ENCODE results near the gene SLC66A1. TPM values are rescaled to one million over a fixed set of nuclear protein-coding genes. Genes with fewer than 3 reads are reported as not detected.

Gene SLC66A1
- total RNA-seq, 2 donors from 2014 or later = 3.3 to 3.9 TPM

GRCh38 chr1:19345391-19345790 lies 33.3 kb downstream of the SLC66A1 start:
- Mint-ChIP-seq H3K27me3 (no peaks in the 10 kb centered on the region), H3K36me3 (ENCODE audit: low read depth) (peaks cover 2% of the 10 kb centered on the region), H3K27ac (no peak overlapping the region), H3K4me1 (peaks cover 10% of the 10 kb centered on the region), H3K4me3 (no peak overlapping the region)
- DNase-seq = no peak
- H3K9me3 ChIP-seq (ENCODE audit: control insufficient read depth, low read length, poor library complexity, severe bottlenecking) = no peaks in the 10 kb centered on the region
- no peak for ATAC-seq

GRCh38 chr1:19346026-19346425 lies 33.9 kb downstream of the SLC66A1 start:
- peaks cover 10% of the 10 kb centered on the region for H3K4me1 Mint-ChIP-seq
- peaks cover 2% of the 10 kb centered on the region for H3K36me3 Mint-ChIP-seq (ENCODE audit: low read depth)
- no peaks in the 10 kb centered on the region for H3K9me3 ChIP-seq (ENCODE audit: control insufficient read depth, low read length, poor library complexity, severe bottlenecking)
- ATAC-seq = no peak
- no peak overlapping the region for H3K4me3 Mint-ChIP-seq
- no peak for DNase-seq
- no peaks in the 10 kb centered on the region for H3K27me3 Mint-ChIP-seq
- H3K27ac Mint-ChIP-seq = no peak overlapping the region

DNA sequence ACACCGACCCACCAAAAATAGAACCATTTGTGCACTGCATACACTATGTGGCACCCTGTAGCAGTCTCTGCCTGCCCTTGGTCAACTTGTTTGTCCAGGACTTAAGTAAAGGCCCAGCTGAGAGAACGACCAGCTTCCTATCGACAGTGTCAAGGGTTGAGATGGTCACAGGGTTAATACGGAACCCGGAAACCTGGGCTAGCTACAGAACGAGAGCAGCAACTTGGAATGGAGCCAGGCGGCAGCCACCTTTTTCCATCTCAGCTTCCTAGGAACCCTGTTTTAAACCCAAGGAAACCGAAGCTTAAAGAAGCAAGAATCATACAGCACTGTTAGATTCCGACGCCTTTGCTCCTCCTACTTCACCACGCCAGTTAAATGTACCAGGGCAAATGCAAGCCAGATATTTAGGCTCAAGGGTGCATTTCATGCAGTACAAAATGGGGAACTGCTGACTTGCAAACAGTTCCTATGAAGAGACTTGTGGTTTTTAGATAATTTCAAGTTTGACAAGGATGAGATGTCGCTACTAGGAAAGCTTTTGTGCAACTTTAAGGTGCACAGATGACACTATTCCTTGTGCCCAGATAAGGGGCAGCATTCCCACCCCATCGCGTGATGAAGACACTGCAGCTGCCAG lies 35.5 kb downstream of the SLC66A1 start:
- peaks cover 2% of the 10 kb centered on the region for H3K36me3 Mint-ChIP-seq (ENCODE audit: low read depth)
- no peaks in the 10 kb centered on the region for H3K9me3 ChIP-seq (ENCODE audit: control insufficient read depth, low read length, poor library complexity, severe bottlenecking)
- DNase-seq (no peak), ATAC-seq (no peak)
- H3K4me3 Mint-ChIP-seq = no peak overlapping the region
- no peak overlapping the region for H3K27ac Mint-ChIP-seq
- peaks cover 4% of the 10 kb centered on the region for H3K4me1 Mint-ChIP-seq
- no peaks in the 10 kb centered on the region for H3K27me3 Mint-ChIP-seq

GRCh38 chr1:19348441-19349198 lies 36.5 kb downstream of the SLC66A1 start:
- H3K27ac Mint-ChIP-seq = no peak overlapping the region
- H3K4me3 Mint-ChIP-seq = no peak overlapping the region
- H3K36me3 Mint-ChIP-seq (ENCODE audit: low read depth) = peaks cover 2% of the 10 kb centered on the region
- H3K4me1 Mint-ChIP-seq = peaks cover 4% of the 10 kb centered on the region
- H3K9me3 ChIP-seq (ENCODE audit: control insufficient read depth, low read length, poor library complexity, severe bottlenecking) = no peaks in the 10 kb centered on the region
- ATAC-seq (no peak), DNase-seq (no peak)
- H3K27me3 Mint-ChIP-seq = no peaks in the 10 kb centered on the region

DNA sequence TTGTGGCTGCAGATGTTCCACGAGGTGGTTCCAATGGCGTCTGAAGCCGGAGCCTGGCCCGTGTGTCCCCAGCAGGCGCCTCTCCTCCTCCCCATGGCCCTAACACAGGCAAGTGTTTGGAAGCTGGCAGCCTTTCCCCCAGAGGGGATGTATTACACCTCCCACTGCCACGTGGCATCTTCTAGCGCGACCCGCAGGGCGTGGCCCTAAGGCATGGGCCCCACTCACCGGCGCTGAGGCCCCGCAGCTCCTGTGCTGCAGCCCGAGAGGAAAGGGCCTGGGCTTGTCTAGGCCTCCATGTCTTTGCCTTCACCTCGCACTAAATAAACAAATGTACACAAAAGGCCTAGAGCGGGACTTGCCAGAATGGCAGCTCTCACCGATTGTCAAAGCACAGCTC lies 37.9 kb downstream of the SLC66A1 start:
- DNase-seq (no peak), ATAC-seq (no peak)
- Mint-ChIP-seq H3K27ac (peak overlapping the region; percentile 27), H3K27me3 (no peaks in the 10 kb centered on the region), H3K4me3 (no peak overlapping the region), H3K4me1 (peaks cover 4% of the 10 kb centered on the region), H3K36me3 (ENCODE audit: low read depth) (peaks cover 2% of the 10 kb centered on the region)
- no peaks in the 10 kb centered on the region for H3K9me3 ChIP-seq (ENCODE audit: control insufficient read depth, low read length, poor library complexity, severe bottlenecking)

DNA sequence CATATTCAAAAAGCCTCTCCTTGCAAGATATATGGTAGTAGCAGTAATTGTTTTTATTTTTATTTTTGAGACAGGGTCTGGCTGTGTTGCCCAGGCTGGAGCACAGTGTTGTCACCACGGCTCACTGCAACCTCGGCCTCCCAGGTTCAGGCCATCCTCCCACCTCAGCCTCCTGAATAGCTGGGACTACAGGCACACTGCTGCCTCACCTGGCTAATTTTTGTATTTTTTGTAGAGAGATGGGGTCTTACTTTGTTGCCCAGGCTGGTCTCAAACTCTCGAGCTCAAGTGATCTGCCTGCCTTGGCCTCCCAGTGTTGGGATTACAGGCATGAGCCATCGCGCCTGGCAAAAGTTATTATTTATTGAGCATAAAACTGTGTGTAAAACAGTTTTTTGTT lies 38.4 kb downstream of the SLC66A1 start:
- peaks cover 6% of the 10 kb centered on the region for H3K4me1 Mint-ChIP-seq
- peak overlapping the region; percentile 27 for H3K27ac Mint-ChIP-seq
- H3K36me3 Mint-ChIP-seq (ENCODE audit: low read depth) = peaks cover 2% of the 10 kb centered on the region
- DNase-seq = no peak
- H3K27me3 Mint-ChIP-seq = no peaks in the 10 kb centered on the region
- H3K4me3 Mint-ChIP-seq = no peak overlapping the region
- no peaks in the 10 kb centered on the region for H3K9me3 ChIP-seq (ENCODE audit: control insufficient read depth, low read length, poor library complexity, severe bottlenecking)
- no peak for ATAC-seq

DNA sequence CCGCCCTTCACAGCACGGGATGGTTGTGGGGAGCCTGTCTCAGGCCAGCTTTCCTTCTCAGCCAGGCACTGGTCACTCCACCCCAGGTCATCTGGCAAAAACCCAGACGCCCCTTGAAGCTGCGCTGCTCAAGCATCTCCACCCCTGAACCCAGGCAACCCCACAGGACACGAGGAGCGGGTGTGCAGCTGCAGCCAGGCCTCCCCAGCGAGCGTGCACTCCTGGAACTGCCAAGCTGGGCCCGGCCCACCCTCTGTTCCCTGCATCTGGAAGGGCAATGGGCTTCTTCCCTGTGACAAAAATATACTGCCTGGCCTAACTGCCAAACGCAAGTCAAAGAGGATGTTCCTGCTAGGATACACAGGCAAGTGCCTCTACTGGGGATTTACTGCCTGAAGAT lies 39.7 kb downstream of the SLC66A1 start:
- no peak overlapping the region for H3K4me3 Mint-ChIP-seq
- H3K36me3 Mint-ChIP-seq (ENCODE audit: low read depth) = peaks cover 2% of the 10 kb centered on the region
- DNase-seq (no peak), ATAC-seq (no peak)
- no peaks in the 10 kb centered on the region for H3K27me3 Mint-ChIP-seq
- no peaks in the 10 kb centered on the region for H3K9me3 ChIP-seq (ENCODE audit: control insufficient read depth, low read length, poor library complexity, severe bottlenecking)
- H3K27ac Mint-ChIP-seq = no peak overlapping the region
- H3K4me1 Mint-ChIP-seq = peaks cover 6% of the 10 kb centered on the region

DNA sequence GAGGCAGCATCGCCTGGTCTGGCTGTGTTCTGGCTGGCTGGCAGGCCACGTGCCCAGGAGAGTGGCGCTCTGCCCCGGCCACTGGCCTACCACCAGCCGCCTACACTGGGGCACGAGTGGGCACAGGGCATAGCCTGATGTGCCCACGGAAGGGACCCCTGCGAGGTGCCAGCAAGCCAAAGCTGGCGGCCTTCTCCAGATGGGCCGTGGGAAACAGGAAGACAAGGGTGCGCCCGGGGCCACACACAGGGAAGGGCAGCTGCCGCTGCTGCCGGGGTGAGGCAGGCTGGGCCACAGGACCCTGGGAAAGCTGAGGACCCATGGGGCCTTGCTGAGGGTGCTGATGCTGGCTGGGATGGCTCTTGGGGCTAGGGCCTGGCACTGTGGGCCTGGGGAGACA lies 40.7 kb downstream of the SLC66A1 start:
- DNase-seq (no peak), ATAC-seq (no peak)
- Mint-ChIP-seq H3K4me3 (no peak overlapping the region), H3K4me1 (peaks cover 6% of the 10 kb centered on the region), H3K36me3 (ENCODE audit: low read depth) (peaks cover 2% of the 10 kb centered on the region), H3K27me3 (no peaks in the 10 kb centered on the region), H3K27ac (no peak overlapping the region)
- no peaks in the 10 kb centered on the region for H3K9me3 ChIP-seq (ENCODE audit: control insufficient read depth, low read length, poor library complexity, severe bottlenecking)

DNA sequence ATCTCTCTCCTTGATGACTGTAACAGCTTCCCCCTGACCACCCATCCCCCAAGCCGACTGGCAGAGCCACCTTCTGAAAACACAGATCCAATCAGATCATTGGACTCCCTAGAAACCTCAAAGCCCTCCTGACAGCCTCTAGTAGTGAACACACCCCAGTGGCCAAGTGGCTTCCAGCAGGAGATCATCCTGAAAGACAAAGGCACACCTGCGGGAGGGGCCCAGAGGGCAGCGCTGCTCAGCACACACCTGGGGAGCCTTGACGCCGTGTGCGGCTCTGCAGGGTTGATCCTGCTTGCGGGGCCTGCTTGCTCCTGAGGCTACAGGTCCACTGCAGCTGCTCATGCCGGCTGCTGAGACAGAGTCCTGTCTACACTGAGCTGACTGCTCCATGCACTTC lies 41.5 kb downstream of the SLC66A1 start:
- H3K4me3 Mint-ChIP-seq = peak overlapping the region; percentile 49
- ATAC-seq (no peak), DNase-seq (no peak)
- H3K9me3 ChIP-seq (ENCODE audit: control insufficient read depth, low read length, poor library complexity, severe bottlenecking) = no peaks in the 10 kb centered on the region
- no peaks in the 10 kb centered on the region for H3K27me3 Mint-ChIP-seq
- peaks cover 2% of the 10 kb centered on the region for H3K36me3 Mint-ChIP-seq (ENCODE audit: low read depth)
- no peak overlapping the region for H3K27ac Mint-ChIP-seq
- H3K4me1 Mint-ChIP-seq = peaks cover 6% of the 10 kb centered on the region

- Mint-ChIP-seq H3K27ac (no peak overlapping the region), H3K4me3 (no peak overlapping the region), H3K4me1 (peaks cover 6% of the 10 kb centered on the region), H3K36me3 (ENCODE audit: low read depth) (peaks cover 2% of the 10 kb centered on the region), H3K27me3 (no peaks in the 10 kb centered on the region)
- H3K9me3 ChIP-seq (ENCODE audit: control insufficient read depth, low read length, poor library complexity, severe bottlenecking) = no peaks in the 10 kb centered on the region
- no peak for ATAC-seq
- no peak for DNase-seq
Observed at GRCh38 chr1:19354531-19354981, 42.4 kb downstream of the SLC66A1 start.

DNA sequence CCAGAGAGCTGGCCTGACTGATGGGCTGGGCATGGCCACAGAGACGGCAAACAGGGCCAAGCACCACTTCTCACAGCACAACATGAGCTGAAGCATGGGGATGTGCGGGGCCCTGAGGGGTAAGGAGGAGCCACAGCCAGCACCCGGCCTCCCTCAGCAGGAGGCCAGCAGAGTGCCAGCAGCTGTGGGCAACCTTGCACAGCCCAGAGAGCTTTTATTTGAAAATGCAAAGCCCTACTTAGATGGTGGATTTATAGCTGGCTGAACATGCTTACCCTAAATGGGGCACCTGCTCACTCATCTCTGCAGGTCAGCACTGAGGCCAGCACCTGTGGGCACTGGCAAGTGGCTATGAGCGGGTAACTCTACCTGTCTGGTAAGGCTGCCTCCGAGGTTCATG lies 44.1 kb downstream of the SLC66A1 start:
- Mint-ChIP-seq H3K27ac (no peak overlapping the region), H3K4me1 (peaks cover 14% of the 10 kb centered on the region), H3K27me3 (no peaks in the 10 kb centered on the region), H3K4me3 (no peak overlapping the region), H3K36me3 (ENCODE audit: low read depth) (no peaks in the 10 kb centered on the region)
- DNase-seq (no peak), ATAC-seq (no peak)
- no peaks in the 10 kb centered on the region for H3K9me3 ChIP-seq (ENCODE audit: control insufficient read depth, low read length, poor library complexity, severe bottlenecking)

DNA sequence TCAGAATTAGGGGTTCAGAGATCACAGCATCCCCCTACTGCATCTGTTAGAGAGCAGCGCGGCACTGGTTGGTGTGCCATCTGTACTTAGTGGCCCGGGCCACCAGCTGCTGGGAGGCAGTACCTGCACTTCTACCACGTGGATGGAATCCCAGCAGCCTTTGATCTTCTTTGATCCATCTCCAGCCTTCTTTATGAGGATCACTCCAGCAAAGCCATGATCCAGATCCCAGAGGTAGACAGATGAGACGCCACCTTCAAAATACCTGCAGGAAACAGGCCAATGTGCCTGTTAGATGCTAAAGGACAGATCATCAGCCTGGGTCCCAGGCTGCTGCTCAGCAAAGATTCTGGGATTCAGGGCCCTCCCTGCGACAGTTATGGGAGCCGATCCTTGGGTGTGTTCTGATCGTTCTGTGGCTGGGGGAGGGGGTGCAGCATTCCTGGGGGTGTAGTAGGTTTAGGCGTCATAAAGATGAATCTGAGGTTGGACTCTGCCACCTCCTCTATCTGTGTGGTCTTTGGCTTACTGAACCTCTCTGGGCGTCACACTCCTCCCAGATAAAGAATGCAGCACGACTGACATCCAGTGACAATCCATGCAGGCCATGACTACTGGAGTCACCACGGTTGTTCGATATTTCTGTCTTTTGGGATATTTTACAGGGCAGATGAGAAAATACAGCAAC lies 45.3 kb downstream of the SLC66A1 start:
- ATAC-seq = no peak
- H3K27ac Mint-ChIP-seq = no peak overlapping the region

GRCh38 chr1:19358710-19359109 lies 46.6 kb downstream of the SLC66A1 start:
- DNase-seq = no peak
- H3K4me1 Mint-ChIP-seq = peaks cover 17% of the 10 kb centered on the region
- no peaks in the 10 kb centered on the region for H3K27me3 Mint-ChIP-seq
- no peaks in the 10 kb centered on the region for H3K36me3 Mint-ChIP-seq (ENCODE audit: low read depth)
- no peak overlapping the region for H3K4me3 Mint-ChIP-seq
- no peak overlapping the region for H3K27ac Mint-ChIP-seq
- ATAC-seq = no peak
- H3K9me3 ChIP-seq (ENCODE audit: control insufficient read depth, low read length, poor library complexity, severe bottlenecking) = no peaks in the 10 kb centered on the region

More for the DNA sequence above, 45.3 kb downstream of the SLC66A1 start:
- peaks cover 14% of the 10 kb centered on the region for H3K4me1 Mint-ChIP-seq
- no peaks in the 10 kb centered on the region for H3K27me3 Mint-ChIP-seq
- no peak overlapping the region for H3K4me3 Mint-ChIP-seq
- DNase-seq = no peak
- no peaks in the 10 kb centered on the region for H3K9me3 ChIP-seq (ENCODE audit: control insufficient read depth, low read length, poor library complexity, severe bottlenecking)
- H3K36me3 Mint-ChIP-seq (ENCODE audit: low read depth) = no peaks in the 10 kb centered on the region
